22Rv1 (cell line): ENCODE measurements around the gene SNX24.

Experiments used
- CTCF ChIP-seq: fragments of 450-650 bp; IDR thresholded peaks from 2 replicates; pipeline ENCODE4 v1.5.1; 2017; ENCODE audit warnings: mild to moderate bottlenecking
- ZFX ChIP-seq: fragments of 450-650 bp; IDR thresholded peaks from 2 replicates; pipeline ENCODE4 v1.6.1; 2017; ENCODE audit warnings: antibody characterized with exemption, borderline replicate concordance

GRCh38 chr5:122902263-122902662 lies 56.9 kb downstream of the SNX24 start:
- TF ChIP-seq CTCF (no peak), ZFX (no peak)
